Stimulated activated CD8-positive, alpha-beta memory T cell treated with anti-CD3 and anti-CD28 coated beads, Interleukin-12 subunit alpha, Interleukin-12 subunit beta, amount 100 ng/mL, for 1 hour (primary cell): ENCODE measurements around the gene SQSTM1.
"Not testable (repeated sequence)": the region's sequence is repeated elsewhere in the genome, so short reads cannot be mapped to it uniquely, and the experiment has no call there.

Experiments used
- DNase-seq: peaks from one replicate; pipeline ENCODE4 v3.0.0-alpha.2; 2020; ENCODE audit warnings: low read depth

Gene SQSTM1

GRCh38 chr5:179825655-179826182 lies 5.0 kb downstream of the SQSTM1 start:
- no peak for DNase-seq

GRCh38 chr5:179827680-179828079 lies 7.0 kb downstream of the SQSTM1 start:
- no peak for DNase-seq

GRCh38 chr5:179828756-179829421 lies 8.2 kb downstream of the SQSTM1 start:
- DNase-seq: no peak

GRCh38 chr5:179829732-179830435 lies 9.2 kb downstream of the SQSTM1 start:
- DNase-seq: no peak

GRCh38 chr5:179830818-179831468 lies 10.2 kb downstream of the SQSTM1 start:
- DNase-seq: no peak

- no peak for DNase-seq
Observed at GRCh38 chr5:179832039-179832745, 11.5 kb downstream of the SQSTM1 start.

GRCh38 chr5:179833056-179833708 lies 12.5 kb downstream of the SQSTM1 start:
- DNase-seq: no peak

GRCh38 chr5:179833709-179834070 lies 13.0 kb downstream of the SQSTM1 start:
- DNase-seq: no peak

- no peak for DNase-seq
Observed at GRCh38 chr5:179834120-179834519, 13.4 kb downstream of the SQSTM1 start.

- not testable (repeated sequence) for DNase-seq
Observed at GRCh38 chr5:179834871-179835270, 14.2 kb downstream of the SQSTM1 start.

- DNase-seq: peak; percentile 38
Observed at GRCh38 chr5:179836225-179837019, 15.7 kb downstream of the SQSTM1 start.

- no peak for DNase-seq
Observed at GRCh38 chr5:179837076-179838011, 16.6 kb downstream of the SQSTM1 start.

GRCh38 chr5:179839328-179840256 lies 18.9 kb downstream of the SQSTM1 start:
- DNase-seq: no peak

GRCh38 chr5:179840321-179840720 lies 19.6 kb downstream of the SQSTM1 start:
- DNase-seq: no peak

- DNase-seq: no peak
Observed at GRCh38 chr5:179840766-179841165, 20.1 kb downstream of the SQSTM1 start.

- no peak for DNase-seq
Observed at GRCh38 chr5:179841621-179842020, 20.9 kb downstream of the SQSTM1 start.

- DNase-seq: no peak
Observed at GRCh38 chr5:179852993-179853547, 32.4 kb downstream of the SQSTM1 start.

- DNase-seq: no peak
Observed at GRCh38 chr5:179854356-179854755, 33.7 kb downstream of the SQSTM1 start.

GRCh38 chr5:179858241-179858585 lies 37.5 kb downstream of the SQSTM1 start:
- peak; percentile 15 for DNase-seq
